Erythroblast (primary cell): ENCODE results near the gene GADD45A.

Experiments
- GATA1 ChIP-seq: IDR thresholded peaks from 2 replicates; pipeline ENCODE4 v1.6.1; 2011; ENCODE audit warnings: low read depth, mild to moderate bottlenecking, control low read depth, low read length, moderate library complexity
- POLR2A ChIP-seq: IDR thresholded peaks from 2 replicates; pipeline ENCODE4 v1.6.1; 2011; ENCODE audit warnings: mild to moderate bottlenecking, low read length

GRCh38 chr1:67659229-67659628 is 25.8 kb upstream of the GADD45A start:
- no peak for TF ChIP-seq POLR2A
- no peak for TF ChIP-seq GATA1
